IMR-90 (cell line): ENCODE measurements around the gene CSDE1. TPM values are rescaled to one million over a fixed set of nuclear protein-coding genes. Genes with fewer than 3 reads are reported as not detected.

Experiments
- ATAC-seq: fragments of 200-7000 bp; cut with Tn5 transposase; 2 replicates; pipeline ENCODE4 v1.9.1; 2020; ENCODE audit warnings: low read depth, mild to moderate bottlenecking, moderate library complexity
- BruUV-seq: library from RNA; stranded (reverse); fragments of 400-500 nt; replicated peaks from 2 replicates; lab custom pipeline; 2021; lab: Mats Ljungman, UMichigan
- CTCF ChIA-PET: fragments of 300-600 bp; formaldehyde crosslinking; extraction: SDS; loops from one replicate; lab custom pipeline; 2021; ENCODE audit warnings: antibody characterized with exemption; lab: Yijun Ruan, JAX
- POLR2A ChIA-PET: fragments of 300-600 bp; sonication (Branson Sonifier 250); formaldehyde crosslinking; loops from one replicate; lab custom pipeline; 2022; ENCODE audit warnings: antibody characterized with exemption; ENCODE audit not compliant: unreplicated experiment; lab: Charles Lee
- DNase-seq: peaks from one replicate; pipeline ENCODE4 v3.0.0; 2013
- H2AFZ ChIP-seq: replicated peaks from 2 replicates; pipeline ENCODE3; 2013; ENCODE audit warnings: low read length, mild to moderate bottlenecking; ENCODE audit not compliant: poor library complexity
- H2AK5ac ChIP-seq: 2 replicates; pipeline ENCODE4 v1.6.1; 2013; ENCODE audit warnings: low read depth, low read length, inconsistent platforms
- H2AK9ac ChIP-seq: replicated peaks from 2 replicates; pipeline ENCODE3; 2013; ENCODE audit warnings: mild to moderate bottlenecking, low read depth, low read length, moderate library complexity; ENCODE audit not compliant: poor library complexity
- H2BK120ac ChIP-seq: 2 replicates; pipeline ENCODE4 v1.6.1; 2013; ENCODE audit warnings: low read depth, low read length, inconsistent platforms
- H2BK15ac ChIP-seq: 3 replicates; pipeline ENCODE4 v1.6.1; 2013; ENCODE audit warnings: low read depth, low read length, inconsistent platforms
- H2BK20ac ChIP-seq: 2 replicates; pipeline ENCODE4 v1.6.1; 2013; ENCODE audit warnings: low read depth, mild to moderate bottlenecking, inconsistent platforms, low read length, moderate library complexity
- H2BK5ac ChIP-seq: 2 replicates; pipeline ENCODE4 v1.6.1; 2013; ENCODE audit warnings: mild to moderate bottlenecking, low read depth, low read length, inconsistent platforms; ENCODE audit not compliant: poor library complexity, severe bottlenecking
- H3K14ac ChIP-seq: replicated peaks from 2 replicates; pipeline ENCODE4 v1.6.1; 2013; ENCODE audit warnings: low read depth, low read length, inconsistent platforms
- H3K18ac ChIP-seq: 2 replicates; pipeline ENCODE4 v1.6.1; 2013; ENCODE audit warnings: low read depth, low read length, control low read depth
- H3K23ac ChIP-seq: 2 replicates; pipeline ENCODE4 v1.6.1; 2013; ENCODE audit warnings: low read depth, low read length, inconsistent platforms
- H3K27ac ChIP-seq: 2 replicates; pipeline ENCODE4 v1.5.1; 2013; ENCODE audit warnings: mild to moderate bottlenecking, control low read depth, low read length; ENCODE audit not compliant: insufficient read depth
- H3K27me3 ChIP-seq: 2 replicates; pipeline ENCODE4 v1.6.1; 2013; ENCODE audit warnings: low read length; ENCODE audit not compliant: control insufficient read depth, insufficient read depth
- H3K36me3 ChIP-seq: 2 replicates; pipeline ENCODE4 v1.6.1; 2013; ENCODE audit warnings: low read length, mixed read lengths; ENCODE audit not compliant: control insufficient read depth, insufficient read depth
- H3K4ac ChIP-seq: 2 replicates; pipeline ENCODE4 v1.6.1; 2013; ENCODE audit warnings: low read depth, low read length, inconsistent platforms
- H3K4me1 ChIP-seq: 2 replicates; pipeline ENCODE4 v1.6.1; 2013; ENCODE audit warnings: low read length, mixed read lengths; ENCODE audit not compliant: control insufficient read depth, insufficient read depth
- H3K4me2 ChIP-seq: 2 replicates; pipeline ENCODE4 v1.6.1; 2013; ENCODE audit warnings: low read depth, mild to moderate bottlenecking, control low read depth, low read length, moderate library complexity
- H3K4me3 ChIP-seq: 2 replicates; pipeline ENCODE4 v1.5.1; 2013; ENCODE audit warnings: low read depth, mild to moderate bottlenecking, control low read depth, low read length, moderate library complexity; ENCODE audit not compliant: insufficient read depth
- H3K56ac ChIP-seq: 2 replicates; pipeline ENCODE4 v1.6.1; 2013; ENCODE audit warnings: low read length, inconsistent platforms; ENCODE audit not compliant: insufficient read depth; ENCODE audit errors: extremely low read depth
- H3K79me1 ChIP-seq, 2 experiments: 2 replicates each; pipeline ENCODE4 v1.6.1; 2013; ENCODE audit warnings: low read length in 2 of 2, inconsistent platforms in 1 of 2, low read depth in 1 of 2
- H3K9ac ChIP-seq: 2 replicates; pipeline ENCODE4 v1.6.1; 2013; ENCODE audit warnings: low read depth, low read length, control low read depth
- H3K9me1 ChIP-seq: 2 replicates; pipeline ENCODE4 v1.6.1; 2013; ENCODE audit warnings: low read length, inconsistent platforms; ENCODE audit not compliant: insufficient read depth
- H3K9me3 ChIP-seq: 2 replicates; pipeline ENCODE4 v1.6.1; 2013; ENCODE audit warnings: low read length; ENCODE audit not compliant: control insufficient read depth, insufficient read depth
- H4K20me1 ChIP-seq: 2 replicates; pipeline ENCODE4 v1.6.1; 2013; ENCODE audit warnings: low read length, inconsistent platforms; ENCODE audit not compliant: insufficient read depth
- H4K5ac ChIP-seq: 2 replicates; pipeline ENCODE4 v1.6.1; 2013; ENCODE audit warnings: mild to moderate bottlenecking, low read depth, low read length, control low read depth
- H4K8ac ChIP-seq, 2 experiments: 2 replicates each; pipeline ENCODE4 v1.6.1; 2013; ENCODE audit warnings: low read depth in 2 of 2, low read length in 2 of 2, control low read depth in 1 of 2, inconsistent platforms in 1 of 2
- H4K91ac ChIP-seq: 2 replicates; pipeline ENCODE4 v1.6.1; 2013; ENCODE audit warnings: low read depth, low read length, inconsistent platforms; ENCODE audit not compliant: insufficient read depth
- CEBPB ChIP-seq: IDR thresholded peaks from 2 replicates; pipeline ENCODE4 v1.6.1; 2012; ENCODE audit warnings: low read depth, low read length, improper control_type of control experiment
- CHD1 ChIP-seq: IDR thresholded peaks from 2 replicates; pipeline ENCODE4 v1.6.1; 2012; ENCODE audit warnings: low read depth, low read length, improper control_type of control experiment
- FOS ChIP-seq: fragments of 150-350 bp; IDR thresholded peaks from 2 replicates; pipeline ENCODE4 v1.6.1; 2016; ENCODE audit warnings: low read depth, low read length
- MAFK ChIP-seq: IDR thresholded peaks from 2 replicates; pipeline ENCODE4 v1.6.1; 2012; ENCODE audit warnings: low read depth, low read length, improper control_type of control experiment
- MAZ ChIP-seq: IDR thresholded peaks from 2 replicates; pipeline ENCODE4 v1.6.1; 2012; ENCODE audit warnings: low read depth, mild to moderate bottlenecking, low read length, improper control_type of control experiment, moderate library complexity, borderline replicate concordance
- POLR2A ChIP-seq: IDR thresholded peaks from 2 replicates; pipeline ENCODE4 v1.6.1; 2012; ENCODE audit warnings: mild to moderate bottlenecking, low read depth, low read length
- RAD21 ChIP-seq: IDR thresholded peaks from 2 replicates; pipeline ENCODE4 v1.6.1; 2012; ENCODE audit warnings: low read length, improper control_type of control experiment
- RFX5 ChIP-seq: IDR thresholded peaks from 2 replicates; pipeline ENCODE4 v1.8.0; 2012; ENCODE audit warnings: low read depth, mild to moderate bottlenecking, low read length, moderate library complexity
- SMC3 ChIP-seq: fragments of 150-350 bp; IDR thresholded peaks from 2 replicates; pipeline ENCODE4 v1.6.1; 2016; ENCODE audit warnings: low read depth, mild to moderate bottlenecking, antibody characterized with exemption, low read length, moderate library complexity
- WGBS, 2 experiments: methylation state at CpG; one replicate each; pipeline versions ENCODE4 v1.1.5 to v1.1.7; 2013; ENCODE audit warnings: missing lambda C conversion rate in 2 of 2; ENCODE audit not compliant: insufficient read length in 1 of 2; ENCODE audit errors: extremely low coverage in 2 of 2; 5-methylcytosine and 5-hydroxymethylcytosine counted together
- dilution Hi-C: fragments of 300-500 bp; cut with HindIII; formaldehyde crosslinking; loops from one replicate; pipeline ENCODE4 v1.14.3; 2018; ENCODE audit warnings: low sequenced_read_pairs; ENCODE audit not compliant: unreplicated experiment
- in situ Hi-C: fragments of 300-500 bp; cut with MboI; formaldehyde crosslinking; loops from 3 replicates; pipeline ENCODE4 v1.14.3; 2019; ENCODE audit warnings: low sequenced_read_pairs, inconsistent platforms, mixed read lengths
- intact Hi-C: fragments of 100-400 bp; cut with micrococcal nuclease; formaldehyde crosslinking; loops from 2 replicates; pipeline ENCODE4 v1.10.0; 2022
- polyA plus RNA-seq, 3 experiments: library from polyadenylated mRNA; depleted of rRNA; stranded (reverse); fragments of >200 nt; gene quantifications; 2 replicates each; pipeline ENCODE4 v1.2.3, GENCODE V29; 2012; ENCODE audit warnings: low replicate concordance in 1 of 3
- total RNA-seq: library from RNA; depleted of rRNA; stranded (reverse); fragments of >200 nt; gene quantifications from 2 replicates; pipeline ENCODE4 v1.2.3, GENCODE V29; 2012

The CSDE1 gene
- total and polyA plus RNA-seq, 2 of the 4 experiments (the other 2 are of a cell fraction) = 190 to 879 TPM

GRCh38 chr1:114750780-114751179, 7.0 kb downstream of the CSDE1 start:
- CTCF ChIA-PET = interaction anchor here (1.1 kb wide), 1 partner anchor 24 kb away, joined by 3 read pairs; no protein-coding TSS in a partner anchor
- no peak overlapping the region for H3K27ac ChIP-seq
- peaks cover 7% of the 10 kb centered on the region for H3K9me1 ChIP-seq
- dilution Hi-C loops (no loop called here), in situ Hi-C loops (no loop called here), intact Hi-C loops (no loop called here)
- H3K56ac ChIP-seq = no peak overlapping the region
- H2BK5ac ChIP-seq = no peak overlapping the region
- no peak overlapping the region for H2AK9ac ChIP-seq
- H2BK120ac ChIP-seq = no peak overlapping the region
- no peak overlapping the region for H3K18ac ChIP-seq
- H4K8ac ChIP-seq = no peak overlapping the region
- H3K9ac ChIP-seq = no peak overlapping the region
- POLR2A ChIA-PET = no interaction called here
- no peak overlapping the region for H3K4me2 ChIP-seq
- TF ChIP-seq POLR2A = no peak
- no peak for TF ChIP-seq CHD1
- TF ChIP-seq SMC3 = no peak
- no peak for TF ChIP-seq RFX5
- TF ChIP-seq MAFK = no peak
- no peak for TF ChIP-seq CEBPB
- no peak for TF ChIP-seq FOS
- TF ChIP-seq MAZ = no peak
- no peak for TF ChIP-seq RAD21
- no TSS peak for BruUV-seq
- no peak overlapping the region for H3K4me3 ChIP-seq
- ATAC-seq = no peak
- H4K5ac ChIP-seq = no peak overlapping the region
- no peak overlapping the region for H4K91ac ChIP-seq
- no peaks in the 10 kb centered on the region for H3K27me3 ChIP-seq
- H2BK15ac ChIP-seq = no peak overlapping the region
- DNase-seq = no peak
- H2BK20ac ChIP-seq = no peak overlapping the region
- WGBS, 2 experiments = 100% methylated on average over 2 of the region's 5 CpGs; no CpG with 5 or more reads in 1 of the 2 experiments
- no peak overlapping the region for H3K23ac ChIP-seq
- peaks cover 4% of the 10 kb centered on the region for H3K4me1 ChIP-seq
- H3K9me3 ChIP-seq = no peaks in the 10 kb centered on the region
- peaks cover 93% of the 10 kb centered on the region for H4K20me1 ChIP-seq
- H2AK5ac ChIP-seq = no peak overlapping the region
- H2AFZ ChIP-seq = no peak overlapping the region
- H3K79me1 ChIP-seq = peaks cover 7 to 29% of the 10 kb centered on the region in 2 experiments; a peak in 3 of 4 replicates
- no peak overlapping the region for H3K4ac ChIP-seq
- H3K36me3 ChIP-seq = peaks cover 18% of the 10 kb centered on the region
- no peak overlapping the region for H3K14ac ChIP-seq
